CD4-positive, alpha-beta memory T cell (primary cell): ENCODE data around the gene FSIP1. TPM values are rescaled to one million over a fixed set of nuclear protein-coding genes. Genes with fewer than 3 reads are reported as not detected.

Source experiments
- CTCF ChIA-PET: fragments of 350-600 bp; sonication (Branson Sonifier 250); formaldehyde crosslinking; loops from one replicate; lab custom pipeline; 2021; ENCODE audit warnings: inconsistent platforms; ENCODE audit not compliant: partially characterized antibody; lab: Charles Lee
- POLR2A ChIA-PET: fragments of 350-600 bp; sonication (Branson Sonifier 250); formaldehyde crosslinking; loops from one replicate; lab custom pipeline; 2021; ENCODE audit not compliant: partially characterized antibody; lab: Charles Lee
- DNase-seq, 5 donors: peaks; one replicate each; pipeline versions ENCODE4 v3.0.0 to v3.0.0-alpha.2; 2020 to 2022; ENCODE audit warnings: mixed read lengths in 1 of 5
- H3K27ac ChIP-seq: one replicate; pipeline ENCODE4 v1.7.0; 2013; ENCODE audit warnings: low read depth, low read length
- H3K27me3 ChIP-seq: 2 replicates; pipeline ENCODE4 v1.7.0; 2013; ENCODE audit warnings: mild to moderate bottlenecking, low read length, moderate library complexity; ENCODE audit not compliant: insufficient read depth
- H3K36me3 ChIP-seq: 2 replicates; pipeline ENCODE4 v1.7.0; 2013; ENCODE audit warnings: mild to moderate bottlenecking, low read length, moderate library complexity; ENCODE audit not compliant: insufficient read depth
- H3K4me1 ChIP-seq: 2 replicates; pipeline ENCODE4 v1.7.0; 2013; ENCODE audit warnings: mild to moderate bottlenecking, low read length, moderate library complexity; ENCODE audit not compliant: insufficient read depth
- H3K4me3 ChIP-seq, 2 donors: one replicate each; pipeline ENCODE4 v1.7.0; 2013; ENCODE audit warnings: low read length in 2 of 2, mild to moderate bottlenecking in 1 of 2
- H3K9me3 ChIP-seq, 2 donors: one replicate each; pipeline ENCODE4 v1.7.0; 2013; ENCODE audit warnings: low read length in 2 of 2, control low read depth in 1 of 2; ENCODE audit not compliant: control insufficient read depth in 1 of 2
- H3K27ac Mint-ChIP-seq, 7 donors: one replicate each; pipeline ENCODE4 v1.8.0; 2020 to 2021; ENCODE audit warnings: mixed read lengths in 7 of 7, mild to moderate bottlenecking in 6 of 7, inconsistent platforms in 3 of 7, moderate library complexity in 3 of 7
- H3K27me3 Mint-ChIP-seq, 2 donors: one replicate each; pipeline ENCODE4 v1.8.0; 2020 to 2021; ENCODE audit warnings: mixed read lengths in 2 of 2
- H3K36me3 Mint-ChIP-seq, 2 donors: one replicate each; pipeline ENCODE4 v1.8.0; 2020 to 2021; ENCODE audit warnings: mixed read lengths in 2 of 2, inconsistent platforms in 1 of 2, mild to moderate bottlenecking in 1 of 2
- H3K4me1 Mint-ChIP-seq, 4 donors: one replicate each; pipeline ENCODE4 v1.8.0; 2020 to 2021; ENCODE audit warnings: mixed read lengths in 4 of 4, mild to moderate bottlenecking in 1 of 4
- H3K4me3 Mint-ChIP-seq, 8 donors: one replicate each; pipeline ENCODE4 v1.8.0; 2020 to 2021; ENCODE audit warnings: mixed read lengths in 8 of 8, mild to moderate bottlenecking in 7 of 8, moderate library complexity in 6 of 8, inconsistent platforms in 3 of 8
- H3K9me3 Mint-ChIP-seq, 8 donors: one replicate each; pipeline ENCODE4 v1.8.0; 2020 to 2021; ENCODE audit warnings: mixed read lengths in 8 of 8, mild to moderate bottlenecking in 5 of 8, inconsistent platforms in 3 of 8, moderate library complexity in 1 of 8
- intact Hi-C: fragments of 100-400 bp; cut with micrococcal nuclease; formaldehyde crosslinking; loops from one replicate; pipeline ENCODE4 v1.15.1; 2023
- polyA plus RNA-seq, 2 donors: library from polyadenylated mRNA; unstranded; fragments of 300-500 nt; fragmentation: Illumina TruSeq; gene quantifications; one replicate each; pipeline ENCODE4 v1.2.3, GENCODE V29; 2021
- total RNA-seq, 2 experiments: library from RNA; stranded (reverse); gene quantifications; one replicate each; pipeline ENCODE4 v1.2.3, GENCODE V29; 2021

FSIP1 gene
- total and polyA plus RNA-seq, 4 experiments from 2014 or later = 0.47 to 1.6 (median 1.1) TPM

DNA sequence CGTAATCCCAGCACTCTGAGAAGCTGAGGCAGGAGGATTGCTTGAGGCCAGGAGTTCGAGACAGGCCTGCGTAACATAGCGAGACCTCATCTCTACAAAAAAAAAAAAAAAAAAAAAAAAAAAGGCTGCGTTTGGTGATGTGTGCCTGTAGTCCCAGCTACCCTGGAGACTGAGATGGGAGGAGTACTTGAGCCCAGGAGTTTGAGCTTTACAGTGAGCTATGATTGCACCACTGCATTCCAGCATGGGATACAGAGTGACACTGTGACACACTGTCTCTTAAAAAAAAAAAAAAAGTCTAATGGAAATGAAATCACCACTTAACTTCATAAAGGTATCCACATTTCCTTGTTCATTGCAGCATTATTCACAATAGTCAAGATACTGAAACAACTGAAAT, 136.2 kb downstream of the FSIP1 start:
- H3K4me1 Mint-ChIP-seq = peaks cover 4 to 8% (median 6%) of the 10 kb centered on the region in 4 donors

DNA sequence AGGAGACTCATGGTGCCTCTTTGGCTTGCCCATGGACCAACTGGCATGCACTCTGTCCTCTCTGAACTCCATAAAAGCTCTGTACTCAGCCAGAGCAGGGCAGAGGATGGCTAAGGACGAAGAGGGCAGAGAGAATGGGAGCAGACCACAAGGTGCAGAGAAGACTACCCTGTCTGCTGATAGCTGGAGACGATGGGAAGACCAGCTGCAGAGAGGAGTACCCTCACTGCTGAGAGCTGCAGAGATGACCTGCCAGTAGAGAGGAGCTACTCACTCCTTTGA, 136.7 kb downstream of the FSIP1 start:
- Histone ChIP-seq H3K9me3 (no peaks in the 10 kb centered on the region), H3K27ac (no peak overlapping the region), H3K27me3 (no peaks in the 10 kb centered on the region), H3K36me3 (no peaks in the 10 kb centered on the region), H3K4me3 (no peak overlapping the region), H3K4me1 (peaks cover 16% of the 10 kb centered on the region)
- CTCF ChIA-PET = interaction anchor here (1.0 to 1.3 kb wide), 2 partner anchors 10 to 52 kb away, joined by 3 read pairs; no protein-coding TSS in a partner anchor
- Mint-ChIP-seq H3K4me3 (no peak overlapping the region), H3K36me3 (no peaks in the 10 kb centered on the region), H3K4me1 (peaks cover 5 to 13% (median 9%) of the 10 kb centered on the region in 4 donors), H3K27ac (no peak overlapping the region), H3K9me3 (no peaks in the 10 kb centered on the region), H3K27me3 (no peaks in the 10 kb centered on the region)
- POLR2A ChIA-PET = interaction anchor here (1.0 to 1.2 kb wide), 3 partner anchors 20 to 22 kb away, joined by 3 to 5 read pairs (median 3); no protein-coding TSS in a partner anchor
- no peak for DNase-seq
- intact Hi-C loops = no loop called here

More for the DNA sequence above, 136.2 kb downstream of the FSIP1 start:
- no peak for DNase-seq
- Histone ChIP-seq H3K36me3 (no peaks in the 10 kb centered on the region), H3K27me3 (no peaks in the 10 kb centered on the region), H3K9me3 (no peaks in the 10 kb centered on the region), H3K27ac (no peak overlapping the region), H3K4me1 (peaks cover 11% of the 10 kb centered on the region), H3K4me3 (no peak overlapping the region)
- no peaks in the 10 kb centered on the region for H3K27me3 Mint-ChIP-seq
- no peak overlapping the region for H3K27ac Mint-ChIP-seq
- H3K4me3 Mint-ChIP-seq = no peak overlapping the region
- ChIA-PET CTCF (interaction anchor here (1.0 kb wide), 1 partner anchor 53 kb away, joined by 3 read pairs; no protein-coding TSS in a partner anchor), POLR2A (interaction anchor here (1.0 to 1.2 kb wide), 2 partner anchors 20 to 23 kb away, joined by 3 to 5 read pairs; no protein-coding TSS in a partner anchor)
- intact Hi-C loops = no loop called here
- H3K9me3 Mint-ChIP-seq = no peaks in the 10 kb centered on the region
- H3K36me3 Mint-ChIP-seq = no peaks in the 10 kb centered on the region

DNA sequence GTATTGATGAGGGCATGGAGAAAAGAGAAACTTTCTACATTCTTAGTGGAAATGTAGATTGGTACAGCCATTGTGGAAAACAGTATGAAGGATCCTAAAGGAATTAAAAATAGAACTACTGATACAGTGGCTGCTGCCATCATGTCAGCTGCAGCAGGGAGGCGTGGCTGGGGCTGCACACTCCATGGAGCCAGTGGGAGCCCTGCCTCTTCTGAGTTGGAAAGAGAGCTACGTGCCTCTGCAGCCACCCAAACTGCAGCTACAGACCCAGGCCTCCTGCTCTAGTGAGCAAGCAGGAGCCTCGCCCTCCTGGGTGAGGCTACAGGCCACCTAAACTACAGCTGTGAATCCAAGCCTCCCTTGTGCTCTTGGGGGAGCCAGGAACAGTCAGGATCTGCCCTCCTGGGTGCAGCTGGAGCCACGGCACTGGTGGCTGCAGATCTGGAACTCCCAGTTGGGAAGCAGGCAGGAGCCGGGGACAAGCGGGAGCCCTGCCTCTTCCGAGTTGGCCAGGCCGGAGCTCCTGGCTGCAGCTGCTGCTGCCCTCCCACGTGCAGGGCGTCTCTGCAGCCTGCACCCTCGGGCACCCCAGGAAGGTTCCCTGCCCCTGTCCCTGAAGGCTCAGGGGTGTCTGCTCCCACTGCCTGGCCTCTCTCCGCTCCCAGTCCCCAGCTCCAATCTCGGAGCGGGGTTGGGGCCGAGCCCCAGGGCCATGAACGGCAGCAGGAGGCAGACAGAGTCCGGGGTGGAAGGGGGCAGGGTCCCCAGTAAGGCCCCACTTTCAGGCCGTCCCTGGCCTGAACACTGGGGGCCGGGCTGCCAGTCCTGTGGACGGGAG, 137.3 kb downstream of the FSIP1 start:
- no peak for DNase-seq
- intact Hi-C loops = no loop called here
- no peaks in the 10 kb centered on the region for H3K36me3 Mint-ChIP-seq
- Histone ChIP-seq H3K4me3 (no peak overlapping the region), H3K27ac (no peak overlapping the region), H3K9me3 (no peaks in the 10 kb centered on the region), H3K27me3 (no peaks in the 10 kb centered on the region), H3K4me1 (peaks cover 20% of the 10 kb centered on the region), H3K36me3 (no peaks in the 10 kb centered on the region)
- H3K4me1 Mint-ChIP-seq = peaks cover 5 to 18% (median 12%) of the 10 kb centered on the region in 4 donors
- no peaks in the 10 kb centered on the region for H3K27me3 Mint-ChIP-seq
- POLR2A ChIA-PET = interaction anchor here (1.0 to 1.2 kb wide), 4 partner anchors 20 to 22 kb away, joined by 3 to 5 read pairs (median 3); no protein-coding TSS in a partner anchor
- CTCF ChIA-PET = interaction anchor here (1.3 to 1.4 kb wide), 2 partner anchors 9 to 20 kb away, joined by 3 read pairs; no protein-coding TSS in a partner anchor
- H3K27ac Mint-ChIP-seq = no peak overlapping the region
- H3K4me3 Mint-ChIP-seq = no peak overlapping the region
- H3K9me3 Mint-ChIP-seq = no peaks in the 10 kb centered on the region

DNA sequence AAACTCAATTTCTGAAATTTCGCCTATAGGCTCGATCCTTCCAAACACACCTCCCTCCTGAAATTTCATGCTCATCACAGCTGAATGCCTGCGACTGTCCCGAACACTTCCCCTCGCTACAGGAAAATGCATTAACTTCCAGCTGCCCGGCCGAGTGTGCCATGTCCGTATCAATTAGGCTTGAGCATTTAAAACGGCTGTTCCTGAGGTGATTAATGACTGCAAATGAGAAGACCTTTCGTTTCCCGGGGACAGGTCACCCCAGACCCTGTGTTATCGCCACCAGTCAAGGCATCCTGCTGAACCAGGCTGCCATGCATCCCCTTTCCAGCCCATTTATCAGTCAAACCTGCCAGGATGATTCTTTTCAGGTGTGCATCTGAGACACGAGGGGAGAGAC, 138.5 kb downstream of the FSIP1 start:
- Mint-ChIP-seq H3K9me3 (no peaks in the 10 kb centered on the region), H3K27ac (peak overlapping the region in 3 of 7 donors; percentile 2 to 36 (median 10)), H3K4me3 (no peak overlapping the region), H3K36me3 (no peaks in the 10 kb centered on the region), H3K27me3 (no peaks in the 10 kb centered on the region), H3K4me1 (peaks cover 5 to 20% (median 12%) of the 10 kb centered on the region in 4 donors)
- Histone ChIP-seq H3K36me3 (no peaks in the 10 kb centered on the region), H3K4me3 (no peak overlapping the region), H3K27ac (no peak overlapping the region), H3K4me1 (peaks cover 20% of the 10 kb centered on the region), H3K9me3 (no peaks in the 10 kb centered on the region), H3K27me3 (no peaks in the 10 kb centered on the region)
- no peak for DNase-seq
- CTCF ChIA-PET = interaction anchor here (1.1 to 1.4 kb wide), 2 partner anchors 13 to 22 kb away, joined by 3 to 4 read pairs; no protein-coding TSS in a partner anchor
- intact Hi-C loops = no loop called here
- POLR2A ChIA-PET = interaction anchor here (1.0 to 4.0 kb wide), 2 partner anchors 20 to 21 kb away, joined by 3 to 29 read pairs; no protein-coding TSS in a partner anchor

DNA sequence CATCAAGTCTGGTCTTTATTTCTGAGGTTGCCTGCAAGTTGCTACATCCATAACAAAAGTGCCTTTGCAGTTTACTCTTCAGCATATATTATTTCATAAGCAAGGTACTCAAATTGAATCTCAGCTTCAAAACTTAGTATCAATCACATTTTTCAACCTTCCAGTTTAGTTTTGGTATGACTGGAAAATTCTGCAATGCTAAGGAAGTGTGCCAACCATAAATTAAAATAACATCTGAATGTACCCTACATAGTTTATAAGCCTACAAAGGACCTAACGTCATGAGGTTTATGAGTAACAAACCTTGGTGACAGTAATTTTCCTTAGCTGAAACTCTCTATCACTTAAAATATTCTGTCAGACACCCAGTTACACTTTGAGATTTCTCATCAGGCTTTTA, 138.9 kb downstream of the FSIP1 start:
- Histone ChIP-seq H3K9me3 (no peaks in the 10 kb centered on the region), H3K4me3 (no peak overlapping the region), H3K27ac (no peak overlapping the region), H3K36me3 (no peaks in the 10 kb centered on the region), H3K27me3 (no peaks in the 10 kb centered on the region), H3K4me1 (peaks cover 20% of the 10 kb centered on the region)
- POLR2A ChIA-PET = interaction anchor here (0.8 to 4.0 kb wide), 2 partner anchors 9 to 19 kb away, joined by 3 to 29 read pairs; no protein-coding TSS in a partner anchor
- intact Hi-C loops = no loop called here
- Mint-ChIP-seq H3K9me3 (no peaks in the 10 kb centered on the region), H3K36me3 (no peaks in the 10 kb centered on the region), H3K27me3 (no peaks in the 10 kb centered on the region), H3K4me3 (no peak overlapping the region), H3K4me1 (peaks cover 5 to 20% (median 12%) of the 10 kb centered on the region in 4 donors), H3K27ac (peak overlapping the region in 2 of 7 donors; percentile 36 to 37)
- DNase-seq = no peak
- CTCF ChIA-PET = interaction anchor here (1.1 kb wide), 1 partner anchor 12 kb away, joined by 4 read pairs; no protein-coding TSS in a partner anchor

DNA sequence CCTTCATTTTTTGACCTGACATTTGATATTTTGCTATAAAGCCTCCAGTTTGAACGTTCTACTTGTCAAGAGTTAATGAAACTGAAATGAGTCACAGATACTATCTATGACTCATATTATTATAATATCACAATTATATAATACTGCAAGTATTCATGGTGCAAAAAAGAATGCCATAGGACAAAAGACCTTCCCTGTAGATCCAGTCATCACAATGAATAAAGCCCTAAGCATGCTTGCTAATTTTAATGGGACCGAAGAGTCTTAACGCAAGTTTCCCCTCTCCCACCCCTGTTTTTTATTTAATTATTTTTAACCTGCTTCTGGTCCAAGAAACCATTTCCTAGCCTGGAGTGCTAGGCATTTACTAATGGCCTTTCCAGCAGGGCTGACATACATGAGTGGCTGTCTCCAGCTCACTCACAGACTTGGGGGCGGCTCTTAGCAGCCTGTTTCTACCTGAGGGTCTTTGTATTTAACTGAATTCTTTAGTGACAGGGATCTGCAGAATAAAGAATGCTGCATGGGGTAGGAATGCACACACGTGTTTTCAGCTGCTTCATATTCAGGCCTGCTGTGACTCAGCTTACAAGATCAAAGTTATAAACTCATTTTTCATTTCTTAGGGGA, 140.5 kb downstream of the FSIP1 start:
- Mint-ChIP-seq H3K27me3 (peaks cover 2 to 3% of the 10 kb centered on the region in 2 donors), H3K4me1 (peaks cover 5 to 21% (median 12%) of the 10 kb centered on the region in 4 donors), H3K36me3 (no peaks in the 10 kb centered on the region), H3K4me3 (no peak overlapping the region), H3K9me3 (no peaks in the 10 kb centered on the region), H3K27ac (peak overlapping the region; percentile 3 to 92 (median 67))
- intact Hi-C loops = no loop called here
- ChIA-PET CTCF (interaction anchor here (1.2 to 2.2 kb wide), 2 partner anchors 12 to 44 kb away, joined by 4 to 8 read pairs; no protein-coding TSS in a partner anchor), POLR2A (interaction anchor here (1.2 to 4.0 kb wide), 4 partner anchors 12 to 23 kb away, joined by 3 to 29 read pairs (median 6); no protein-coding TSS in a partner anchor)
- Histone ChIP-seq H3K27me3 (no peaks in the 10 kb centered on the region), H3K36me3 (no peaks in the 10 kb centered on the region), H3K9me3 (no peaks in the 10 kb centered on the region), H3K27ac (peak overlapping the region; percentile 48), H3K4me3 (no peak overlapping the region), H3K4me1 (peaks cover 20% of the 10 kb centered on the region)
- DNase-seq = no peak
